Gastroesophageal sphincter (tissue), 3 donors: ENCODE measurements around the gene ATP5F1E.

Experiments used
- POLR2A ChIP-seq, 2 donors: fragments of 450-650 bp; IDR thresholded peaks; one replicate each; pipeline ENCODE4 v1.6.1; 2017; ENCODE audit warnings: antibody characterized with exemption in 2 of 2, mild to moderate bottlenecking in 2 of 2, moderate library complexity in 1 of 2
- TF ChIP-seq, protein P1 (sequence below), 4 experiments: fragments of 200-600 bp in 2 of 4; fragments of 450-650 bp in 2 of 4; sonication (generic) in 1 of 4; IDR thresholded peaks; one replicate each; pipeline ENCODE4 v1.5.1; 2017 to 2019; ENCODE audit warnings: antibody characterized with exemption in 4 of 4, mild to moderate bottlenecking in 2 of 4, moderate library complexity in 2 of 4

GRCh38 chr20:58995461-58996225 lies 36.5 kb downstream of the ATP5F1E start:
- TF ChIP-seq, protein P1, sequence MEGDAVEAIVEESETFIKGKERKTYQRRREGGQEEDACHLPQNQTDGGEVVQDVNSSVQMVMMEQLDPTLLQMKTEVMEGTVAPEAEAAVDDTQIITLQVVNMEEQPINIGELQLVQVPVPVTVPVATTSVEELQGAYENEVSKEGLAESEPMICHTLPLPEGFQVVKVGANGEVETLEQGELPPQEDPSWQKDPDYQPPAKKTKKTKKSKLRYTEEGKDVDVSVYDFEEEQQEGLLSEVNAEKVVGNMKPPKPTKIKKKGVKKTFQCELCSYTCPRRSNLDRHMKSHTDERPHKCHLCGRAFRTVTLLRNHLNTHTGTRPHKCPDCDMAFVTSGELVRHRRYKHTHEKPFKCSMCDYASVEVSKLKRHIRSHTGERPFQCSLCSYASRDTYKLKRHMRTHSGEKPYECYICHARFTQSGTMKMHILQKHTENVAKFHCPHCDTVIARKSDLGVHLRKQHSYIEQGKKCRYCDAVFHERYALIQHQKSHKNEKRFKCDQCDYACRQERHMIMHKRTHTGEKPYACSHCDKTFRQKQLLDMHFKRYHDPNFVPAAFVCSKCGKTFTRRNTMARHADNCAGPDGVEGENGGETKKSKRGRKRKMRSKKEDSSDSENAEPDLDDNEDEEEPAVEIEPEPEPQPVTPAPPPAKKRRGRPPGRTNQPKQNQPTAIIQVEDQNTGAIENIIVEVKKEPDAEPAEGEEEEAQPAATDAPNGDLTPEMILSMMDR (IDR thresholded peaks at IDR 0.05): no peak
- no peak for TF ChIP-seq POLR2A (IDR thresholded peaks at IDR 0.05)
